Activated effector memory CD4-positive, alpha-beta T cell treated with anti-CD3 and anti-CD28 coated beads, Interleukin-2, amount 50 U/mL, for 16 hours (primary cell): ENCODE data around the gene GPC4.

Experiments used
- DNase-seq: peaks from one replicate; pipeline ENCODE4 v3.0.0-alpha.2; 2020

GPC4 gene

GRCh38 chrX:133410550-133410949 is 4.7 kb downstream of the GPC4 start:
- no peak for DNase-seq

DNA sequence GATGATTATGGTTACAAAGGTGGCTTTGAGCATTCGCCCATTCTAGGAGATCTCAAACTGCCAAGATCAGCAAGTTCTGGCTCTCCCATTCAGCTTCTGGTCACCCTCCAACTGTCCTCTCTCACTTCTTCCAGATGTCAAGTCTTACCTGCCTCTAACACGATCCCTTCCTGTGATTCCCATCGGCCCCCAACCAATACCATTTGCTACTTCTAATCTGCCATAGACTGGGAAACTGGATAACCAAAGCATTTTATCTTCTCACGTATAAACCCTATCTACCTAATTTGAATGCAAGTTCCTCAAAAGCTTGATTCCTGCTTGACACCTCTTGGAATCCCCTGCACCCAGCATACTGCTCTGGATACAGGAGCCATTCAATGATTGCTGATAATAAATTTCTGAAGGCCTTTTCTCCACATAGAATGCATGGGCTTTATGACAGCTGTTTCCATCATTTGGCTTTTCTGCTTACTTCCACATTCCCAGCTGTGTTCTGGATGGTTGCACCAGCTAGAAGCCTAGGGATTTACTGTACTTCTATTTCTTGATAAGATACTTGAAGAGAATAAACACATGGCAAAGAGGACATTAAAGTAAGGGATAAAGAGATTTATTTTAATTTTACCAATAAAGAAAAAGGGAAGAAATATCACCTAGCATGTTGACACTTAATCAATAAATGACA is 9.6 kb downstream of the GPC4 start:
- no peak for DNase-seq

DNA sequence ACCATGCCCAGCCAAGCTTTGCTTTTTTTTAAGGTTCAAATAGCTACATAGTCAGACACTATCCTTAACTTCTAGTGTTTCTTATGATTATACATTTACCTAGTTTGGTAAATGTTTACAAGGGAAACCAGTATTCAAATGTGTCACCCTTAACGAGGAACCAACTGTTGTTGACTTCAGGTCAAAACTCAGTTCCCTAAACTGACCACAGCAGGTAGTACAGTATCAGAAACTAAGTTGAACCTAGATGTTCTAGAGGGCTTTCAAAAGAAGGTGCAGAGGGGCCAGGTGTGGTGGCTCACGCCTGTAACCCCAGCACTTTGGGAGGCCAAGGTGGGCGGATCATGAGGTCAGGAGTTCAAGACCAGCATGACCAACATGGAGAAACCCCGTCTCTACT is 11.3 kb downstream of the GPC4 start:
- no peak for DNase-seq

GRCh38 chrX:133402830-133403625 is 12.3 kb downstream of the GPC4 start:
- DNase-seq = no peak

DNA sequence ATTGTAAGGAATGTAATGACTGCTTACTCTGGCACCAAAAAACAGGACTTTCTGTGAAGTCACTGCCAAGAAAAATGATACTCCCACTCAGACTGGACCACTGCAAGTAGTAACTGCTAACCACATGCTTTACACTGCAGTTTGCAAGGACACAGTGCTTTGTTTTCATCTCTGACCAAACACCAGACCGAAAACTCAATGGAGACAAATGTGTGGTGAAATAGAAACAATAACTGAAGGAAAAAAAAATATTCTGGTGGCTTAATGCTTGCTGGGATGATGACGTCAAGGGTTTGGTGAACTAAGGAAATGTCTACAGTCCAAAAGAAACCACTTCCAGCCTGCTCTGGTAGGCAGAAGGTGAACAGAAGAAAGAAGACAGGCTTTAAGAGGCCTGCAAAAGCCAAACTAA is 13.2 kb downstream of the GPC4 start:
- DNase-seq = no peak

DNA sequence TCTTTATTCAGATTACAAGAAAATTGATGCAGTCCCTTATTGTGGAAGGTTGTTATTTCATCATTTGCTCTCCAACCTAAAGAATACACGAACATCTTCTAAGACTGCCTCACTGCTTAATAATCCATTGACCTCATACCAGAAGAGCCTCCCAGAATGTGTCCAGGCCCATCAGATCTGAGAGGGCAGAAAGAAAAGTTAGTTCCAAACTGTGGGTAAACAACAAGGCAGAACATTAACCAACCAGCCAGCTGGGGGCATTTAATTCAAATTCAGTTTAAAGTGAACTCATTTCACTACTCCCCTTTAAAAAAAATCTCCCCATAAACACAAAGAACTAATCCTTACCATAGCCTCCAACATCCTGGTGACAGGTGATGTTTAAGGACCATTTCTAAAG is 13.8 kb downstream of the GPC4 start:
- DNase-seq = no peak

DNA sequence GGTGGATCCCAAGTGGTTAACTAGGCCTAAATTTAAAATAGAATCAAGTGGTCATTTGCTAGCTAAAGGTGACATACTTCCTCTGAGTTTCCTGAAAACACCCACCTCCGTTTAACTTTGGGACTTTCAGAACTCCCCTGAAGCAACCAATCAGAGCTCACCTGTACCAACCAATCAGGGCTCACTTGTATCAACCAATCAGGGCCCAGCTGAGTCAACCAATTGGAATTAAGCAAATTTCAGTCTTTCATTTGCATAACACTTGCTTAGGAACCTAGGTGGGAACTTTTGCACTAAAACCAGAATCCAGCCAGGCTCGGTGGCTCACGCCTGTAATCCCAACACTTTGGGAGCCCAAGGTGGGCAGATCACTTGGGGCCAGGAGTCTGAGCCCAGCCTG is 15.9 kb downstream of the GPC4 start:
- DNase-seq = no peak

DNA sequence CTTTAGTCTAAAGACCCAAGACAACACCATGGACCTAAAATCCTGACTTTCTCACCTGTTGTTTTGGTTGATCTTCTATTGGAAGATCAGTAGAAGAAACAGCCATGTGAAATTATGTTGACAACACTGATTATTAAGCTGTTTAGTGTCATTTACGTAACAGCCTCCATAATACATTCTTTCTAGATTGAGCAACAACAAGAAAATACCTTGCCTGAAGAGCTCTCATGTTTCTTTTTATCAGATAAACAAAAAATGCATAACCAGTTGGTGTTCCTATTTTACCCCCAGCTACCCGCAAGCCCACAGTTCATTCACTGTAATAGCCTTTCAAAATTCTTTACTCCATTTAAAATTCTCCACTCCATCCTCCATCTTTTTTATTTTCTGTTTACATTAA is 20.5 kb downstream of the GPC4 start:
- no peak for DNase-seq

DNA sequence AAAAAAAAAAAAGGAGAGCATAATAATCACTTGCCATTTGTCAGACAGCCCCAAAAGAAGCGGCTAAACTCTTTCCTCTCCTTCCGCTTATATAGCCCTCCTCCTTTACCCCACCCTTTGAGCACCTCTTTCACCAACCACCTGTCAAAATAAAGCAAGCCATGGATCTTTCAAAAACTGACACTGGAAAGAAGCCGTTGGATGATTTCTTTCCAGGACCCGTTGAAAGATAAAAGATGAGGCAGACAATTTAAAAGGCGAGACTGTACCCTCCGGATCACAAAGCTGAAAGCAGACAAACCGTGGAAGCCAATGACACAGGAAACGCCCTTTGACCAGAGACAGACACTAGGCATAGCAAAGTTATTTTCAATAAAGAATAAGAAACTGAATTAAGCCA is 22.6 kb downstream of the GPC4 start:
- no peak for DNase-seq

GRCh38 chrX:133391111-133391510 is 24.2 kb downstream of the GPC4 start:
- no peak for DNase-seq

DNA sequence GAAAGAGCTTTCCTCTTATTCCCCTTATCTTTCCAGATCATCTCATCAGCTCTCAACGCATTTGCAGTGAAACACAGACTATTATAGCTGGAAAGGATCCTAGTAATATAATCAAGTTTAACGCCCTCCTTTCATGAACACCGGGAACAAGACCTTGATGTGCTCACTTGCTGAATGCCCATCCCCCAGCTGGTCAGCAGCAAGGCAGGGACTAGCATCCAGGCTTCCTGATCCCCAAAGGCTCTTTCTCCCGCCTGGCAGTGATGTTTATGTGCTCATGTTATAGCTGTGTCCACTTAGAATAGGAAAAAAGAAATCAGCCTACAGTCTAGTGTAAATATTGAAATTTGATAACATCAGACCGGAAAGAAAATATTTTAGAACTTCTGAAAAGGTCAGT is 24.6 kb downstream of the GPC4 start:
- no peak for DNase-seq

GRCh38 chrX:133389975-133390374 is 25.3 kb downstream of the GPC4 start:
- no peak for DNase-seq

- no peak for DNase-seq
Measured at GRCh38 chrX:133384454-133384853, 30.8 kb downstream of the GPC4 start.

DNA sequence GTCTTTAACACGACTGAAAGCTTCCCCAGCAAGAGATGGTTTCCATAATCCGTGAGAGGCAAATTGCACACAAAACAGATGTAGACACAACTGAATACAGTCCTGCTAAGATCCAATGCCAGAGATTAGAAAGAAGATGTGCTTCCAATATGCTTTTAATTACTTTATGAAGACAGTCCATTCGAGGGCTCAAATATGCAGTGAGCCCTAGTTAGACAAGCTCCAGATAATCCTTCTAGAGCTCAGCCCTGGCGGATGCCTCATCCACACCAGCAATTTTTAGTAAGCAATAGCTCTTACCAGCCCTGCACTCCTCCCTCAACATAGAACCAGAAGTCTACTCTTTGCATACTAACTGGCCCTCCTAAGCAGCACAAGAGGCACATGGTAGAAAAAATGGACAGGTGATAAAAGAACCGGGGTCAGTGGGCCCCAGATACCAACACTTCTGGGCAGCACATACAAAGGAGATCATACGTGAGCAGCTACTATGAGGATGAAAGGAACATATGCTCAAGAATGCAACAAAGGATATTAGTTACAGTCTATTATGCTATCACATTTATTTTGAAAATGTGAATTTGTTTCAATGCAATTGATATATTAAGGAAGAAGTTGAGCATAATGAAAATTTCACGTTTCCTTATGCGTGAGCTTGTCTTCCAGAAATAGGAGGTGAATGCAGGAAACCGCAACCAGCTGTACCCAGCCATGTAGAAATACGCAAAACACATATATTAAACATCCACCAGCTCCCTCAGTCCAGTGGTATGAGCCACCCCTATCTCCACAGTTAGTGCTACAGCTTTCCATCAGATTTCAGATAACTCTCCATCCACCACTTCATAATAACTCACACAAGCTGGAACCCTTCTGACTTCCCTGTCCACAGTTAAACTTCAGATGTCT is 34.3 kb downstream of the GPC4 start:
- DNase-seq = no peak

DNA sequence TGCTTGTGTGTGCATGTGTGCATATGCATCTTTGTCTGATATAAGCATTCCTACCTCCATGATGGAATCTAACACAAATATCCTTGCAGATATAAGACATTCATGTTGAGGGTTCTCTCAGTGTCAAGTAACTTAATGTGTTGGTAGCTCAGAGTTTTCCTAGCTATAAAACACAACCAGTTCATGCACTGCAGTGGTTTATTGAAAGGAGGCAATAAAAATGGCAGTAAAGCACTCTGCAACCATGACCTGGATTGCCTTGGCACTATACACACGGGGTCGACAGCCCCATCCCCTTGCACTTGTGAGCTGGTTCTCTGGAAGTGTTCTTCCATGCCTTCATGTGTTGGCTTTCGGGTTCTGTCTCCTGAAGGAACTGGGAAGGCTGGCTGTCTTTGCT is 38.9 kb downstream of the GPC4 start:
- no peak for DNase-seq

GRCh38 chrX:133375615-133376340 is 39.5 kb downstream of the GPC4 start:
- DNase-seq = no peak

DNA sequence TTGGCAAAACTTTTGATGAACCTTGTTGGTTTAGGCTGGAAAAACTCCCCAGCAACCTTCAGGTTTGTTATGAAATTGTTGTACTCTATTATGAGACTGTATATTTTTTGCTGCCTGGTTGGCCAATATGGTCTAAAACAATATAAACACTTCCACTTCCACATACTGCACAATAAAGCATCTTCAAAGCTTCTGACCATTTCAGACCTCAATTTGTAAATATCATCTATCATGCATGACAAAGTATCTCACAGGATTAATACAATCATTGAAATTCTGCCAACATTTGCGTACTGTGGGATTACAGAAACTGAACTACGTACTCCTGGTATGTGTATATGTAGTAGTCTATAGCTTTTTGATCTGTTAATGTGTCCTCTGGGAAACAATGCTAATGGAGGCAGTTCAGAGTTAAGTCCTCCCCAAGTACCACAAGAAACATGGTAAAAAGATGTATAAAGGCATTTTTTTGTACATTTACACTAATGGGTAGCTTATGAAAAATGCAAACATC is 40.4 kb downstream of the GPC4 start:
- DNase-seq = no peak

- no peak for DNase-seq
Measured at GRCh38 chrX:133373386-133374079, 41.8 kb downstream of the GPC4 start.

GRCh38 chrX:133370696-133371275 is 44.5 kb downstream of the GPC4 start:
- no peak for DNase-seq

DNA sequence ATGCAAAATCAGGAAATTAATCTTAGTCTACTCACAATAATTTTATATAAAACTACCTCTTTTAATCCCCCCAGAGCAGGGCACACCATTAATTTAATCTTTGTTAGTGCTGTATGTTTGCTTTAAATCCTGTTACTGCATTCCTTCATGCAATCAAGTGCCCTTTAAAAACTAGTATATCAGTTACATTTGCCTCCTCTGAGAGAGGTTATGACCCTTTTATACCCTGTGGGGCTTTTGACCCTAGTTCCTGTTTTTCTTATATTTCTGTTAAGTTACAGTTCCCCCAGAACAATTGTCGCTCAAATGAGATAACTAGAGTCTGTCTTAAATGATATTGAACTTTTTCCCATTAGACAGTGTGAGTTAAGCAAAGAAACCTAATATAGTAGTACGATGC is 46.2 kb downstream of the GPC4 start:
- no peak for DNase-seq

- no peak for DNase-seq
Measured at GRCh38 chrX:133366735-133367134, 48.6 kb downstream of the GPC4 start.
